HepG2 (cell line): ENCODE measurements around the gene FRS2.

Source experiments
- NCOR1 ChIP-seq: fragments of 200-600 bp; sonication (generic); IDR thresholded peaks from 2 replicates; pipeline ENCODE4 v1.7.0; 2017; ENCODE audit warnings: antibody characterized with exemption, low read length, borderline replicate concordance
- POLR2A ChIP-seq, 2 experiments: IDR thresholded peaks; 2 replicates each; pipeline ENCODE4 v1.6.1; 2011; ENCODE audit warnings: low read depth in 2 of 2, low read length in 2 of 2, mild to moderate bottlenecking in 1 of 2, moderate library complexity in 1 of 2; ENCODE audit not compliant: insufficient read depth in 1 of 2
- SCMH1 ChIP-seq: sonication (generic); formaldehyde crosslinking; IDR thresholded peaks from 2 replicates; pipeline ENCODE4 v1.9.0; 2021; ENCODE audit warnings: missing genetic modification reagents, mild to moderate bottlenecking, borderline replicate concordance
- SMAD3 ChIP-seq: sonication (generic); formaldehyde crosslinking; IDR thresholded peaks from 2 replicates; pipeline ENCODE4 v1.4.0; 2020; ENCODE audit warnings: missing genetic modification reagents
- ZNF768 ChIP-seq: sonication (generic); formaldehyde crosslinking; IDR thresholded peaks from 2 replicates; pipeline ENCODE4 v1.4.0; 2020; ENCODE audit warnings: missing genetic modification reagents
- TF ChIP-seq, protein P1 (sequence below): sonication (generic); formaldehyde crosslinking; IDR thresholded peaks from 2 replicates; pipeline ENCODE4 v1.5.1; 2020; ENCODE audit warnings: mild to moderate bottlenecking, missing genetic modification reagents

DNA sequence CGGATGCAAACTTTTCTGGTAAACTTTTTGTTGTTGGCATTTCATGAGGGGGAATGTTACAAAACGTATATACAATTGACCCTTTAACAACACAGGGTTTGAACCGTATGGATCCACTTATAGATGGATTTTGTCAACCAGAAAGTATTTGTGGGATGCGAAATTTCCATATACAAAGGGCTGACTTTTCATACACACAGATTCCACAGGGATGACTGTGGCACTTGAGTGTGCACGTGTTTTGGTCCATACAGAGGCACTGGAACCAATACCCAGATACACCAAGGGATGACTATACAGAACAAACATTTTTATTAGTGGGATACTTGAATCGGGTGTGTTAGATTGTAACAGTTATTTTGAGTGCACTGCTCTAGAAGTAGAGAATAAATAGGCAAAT is 85.3 kb downstream of the FRS2 start:
- TF ChIP-seq SMAD3 (CRISPR knock-in tag) (no peak), NCOR1 (no peak), ZNF768 (no peak), POLR2A (IDR thresholded peaks at IDR 0.05; ENCODE audit: insufficient read depth in 1 of 2, low read depth in 2 of 2, low read length in 2 of 2) (no peak), SCMH1 (no peak)
- TF ChIP-seq, protein P1, sequence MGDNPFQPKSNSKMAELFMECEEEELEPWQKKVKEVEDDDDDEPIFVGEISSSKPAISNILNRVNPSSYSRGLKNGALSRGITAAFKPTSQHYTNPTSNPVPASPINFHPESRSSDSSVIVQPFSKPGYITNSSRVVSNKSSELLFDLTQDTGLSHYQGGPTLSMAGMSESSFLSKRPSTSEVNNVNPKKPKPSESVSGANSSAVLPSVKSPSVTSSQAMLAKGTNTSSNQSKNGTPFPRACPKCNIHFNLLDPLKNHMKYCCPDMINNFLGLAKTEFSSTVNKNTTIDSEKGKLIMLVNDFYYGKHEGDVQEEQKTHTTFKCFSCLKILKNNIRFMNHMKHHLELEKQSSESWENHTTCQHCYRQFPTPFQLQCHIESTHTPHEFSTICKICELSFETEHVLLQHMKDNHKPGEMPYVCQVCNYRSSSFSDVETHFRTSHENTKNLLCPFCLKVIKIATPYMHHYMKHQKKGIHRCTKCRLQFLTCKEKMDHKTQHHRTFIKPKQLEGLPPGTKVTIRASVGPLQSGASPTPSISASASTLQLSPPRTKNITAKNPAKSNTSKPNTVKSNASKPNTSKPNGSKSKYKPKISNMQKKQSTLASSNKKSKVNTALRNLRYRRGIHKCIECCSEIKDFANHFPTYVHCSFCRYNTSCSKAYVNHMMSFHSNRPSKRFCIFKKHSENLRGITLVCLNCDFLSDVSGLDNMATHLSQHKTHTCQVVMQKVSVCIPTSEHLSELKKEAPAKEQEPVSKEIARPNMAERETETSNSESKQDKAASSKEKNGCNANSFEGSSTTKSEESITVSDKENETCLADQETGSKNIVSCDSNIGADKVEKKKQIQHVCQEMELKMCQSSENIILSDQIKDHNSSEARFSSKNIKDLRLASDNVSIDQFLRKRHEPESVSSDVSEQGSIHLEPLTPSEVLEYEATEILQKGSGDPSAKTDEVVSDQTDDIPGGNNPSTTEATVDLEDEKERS (CRISPR knock-in tag), result no peak
